H9 (cell line): ENCODE results near the gene ZNF385B. TPM values are rescaled to one million over a fixed set of nuclear protein-coding genes. Genes with fewer than 3 reads are reported as not detected.

ENCODE experiments used
- DNase-seq: peaks from one replicate; pipeline ENCODE4 v3.0.0-alpha.2; 2017
- H2AFZ ChIP-seq: one replicate; pipeline ENCODE4 v1.6.1; 2013; ENCODE audit warnings: mild to moderate bottlenecking, low read length, control low read depth, moderate library complexity
- H2AK5ac ChIP-seq: 2 replicates; pipeline ENCODE4 v1.6.1; 2013; ENCODE audit warnings: low read length, control low read depth, mixed read lengths; ENCODE audit not compliant: insufficient read length
- H2BK120ac ChIP-seq: one replicate; pipeline ENCODE4 v1.6.1; 2013; ENCODE audit warnings: low read depth, mild to moderate bottlenecking, low read length, control low read depth, inconsistent platforms; ENCODE audit not compliant: poor library complexity, severe bottlenecking
- H2BK12ac ChIP-seq: 2 replicates; pipeline ENCODE4 v1.6.1; 2013; ENCODE audit warnings: low read length, control low read depth, mixed read lengths, low read depth; ENCODE audit not compliant: insufficient read length
- H2BK15ac ChIP-seq: 2 replicates; pipeline ENCODE4 v1.6.1; 2013; ENCODE audit warnings: low read depth, low read length, control low read depth
- H2BK20ac ChIP-seq: one replicate; pipeline ENCODE4 v1.6.1; 2013; ENCODE audit warnings: low read depth, mild to moderate bottlenecking, low read length, control low read depth, inconsistent platforms; ENCODE audit not compliant: poor library complexity, severe bottlenecking
- H2BK5ac ChIP-seq: 2 replicates; pipeline ENCODE4 v1.6.1; 2013; ENCODE audit warnings: low read length, control low read depth, mixed read lengths; ENCODE audit not compliant: insufficient read length
- H3K14ac ChIP-seq: 2 replicates; pipeline ENCODE4 v1.6.1; 2013; ENCODE audit warnings: low read length, control low read depth; ENCODE audit not compliant: insufficient read depth
- H3K18ac ChIP-seq: 2 replicates; pipeline ENCODE4 v1.6.1; 2013; ENCODE audit warnings: low read depth, mild to moderate bottlenecking, mixed read lengths, low read length, control low read depth; ENCODE audit not compliant: insufficient read length
- H3K23ac ChIP-seq: 2 replicates; pipeline ENCODE4 v1.6.1; 2013; ENCODE audit warnings: low read length, control low read depth, mixed read lengths, low read depth; ENCODE audit not compliant: insufficient read length
- H3K23me2 ChIP-seq: 2 replicates; pipeline ENCODE4 v1.6.1; 2013; ENCODE audit warnings: low read depth, mild to moderate bottlenecking, mixed read lengths, low read length, control low read depth; ENCODE audit not compliant: insufficient read length, poor library complexity, severe bottlenecking
- H3K27ac ChIP-seq: 2 replicates; pipeline ENCODE4 v1.5.1; 2013; ENCODE audit warnings: low read length, control low read depth, mixed read lengths, low read depth; ENCODE audit not compliant: insufficient read length
- H3K27me3 ChIP-seq: 2 replicates; pipeline ENCODE4 v1.6.1; 2013; ENCODE audit warnings: low read length, control low read depth, inconsistent platforms; ENCODE audit not compliant: insufficient read depth
- H3K4ac ChIP-seq: 2 replicates; pipeline ENCODE4 v1.6.1; 2013; ENCODE audit warnings: low read depth, mild to moderate bottlenecking, control low read depth, inconsistent platforms, low read length, moderate library complexity
- H3K4me1 ChIP-seq: 2 replicates; pipeline ENCODE4 v1.6.1; 2013; ENCODE audit warnings: low read length, control low read depth, inconsistent platforms; ENCODE audit not compliant: insufficient read depth
- H3K4me2 ChIP-seq: 2 replicates; pipeline ENCODE4 v1.6.1; 2013; ENCODE audit warnings: low read length, control low read depth, mixed read lengths; ENCODE audit not compliant: insufficient read length, insufficient read depth
- H3K56ac ChIP-seq: 2 replicates; pipeline ENCODE4 v1.6.1; 2013; ENCODE audit warnings: low read depth, mild to moderate bottlenecking, mixed read lengths, low read length, control low read depth; ENCODE audit not compliant: insufficient read length
- H3K79me1 ChIP-seq: 2 replicates; pipeline ENCODE4 v1.6.1; 2013; ENCODE audit warnings: low read depth, mild to moderate bottlenecking, moderate library complexity, low read length, control low read depth, inconsistent platforms; ENCODE audit not compliant: insufficient read depth, poor library complexity, severe bottlenecking
- H3K79me2 ChIP-seq: 2 replicates; pipeline ENCODE4 v1.6.1; 2013; ENCODE audit warnings: low read length, control low read depth, inconsistent platforms; ENCODE audit not compliant: insufficient read depth
- H3K9ac ChIP-seq: 2 replicates; pipeline ENCODE4 v1.6.1; 2013; ENCODE audit warnings: low read length, control low read depth, mixed read lengths; ENCODE audit not compliant: insufficient read length; ENCODE audit errors: extremely low read depth
- H3K9me3 ChIP-seq: one replicate; pipeline ENCODE4 v1.6.1; 2013; ENCODE audit warnings: low read depth, low read length, inconsistent platforms; ENCODE audit not compliant: control insufficient read depth
- H3T11ph ChIP-seq: one replicate; pipeline ENCODE4 v1.6.1; 2013; ENCODE audit warnings: mild to moderate bottlenecking, low read length, control low read depth, inconsistent platforms
- H4K20me1 ChIP-seq: one replicate; pipeline ENCODE4 v1.6.1; 2013; ENCODE audit not compliant: control insufficient read depth, insufficient read length, insufficient read depth
- H4K5ac ChIP-seq: 2 replicates; pipeline ENCODE4 v1.6.1; 2013; ENCODE audit warnings: low read depth, mild to moderate bottlenecking, mixed read lengths, low read length, control low read depth; ENCODE audit not compliant: insufficient read length
- H4K8ac ChIP-seq: replicated peaks from 2 replicates; pipeline ENCODE4 v1.6.1; 2013; ENCODE audit warnings: low read length, control low read depth, mixed read lengths, low read depth; ENCODE audit not compliant: insufficient read length
- H4K91ac ChIP-seq: 2 replicates; pipeline ENCODE4 v1.6.1; 2013; ENCODE audit warnings: low read depth, mild to moderate bottlenecking, moderate library complexity, mixed read lengths, low read length, control low read depth; ENCODE audit not compliant: insufficient read length
- H3K27ac Mint-ChIP-seq, 3 experiments: 2 replicates in 2 of 3; 3 replicates in 1 of 3; pipeline ENCODE4 v1.8.0; 2020 to 2021; ENCODE audit warnings: mixed read lengths in 3 of 3, mild to moderate bottlenecking in 1 of 3, moderate library complexity in 1 of 3
- H3K27me3 Mint-ChIP-seq: 2 replicates; pipeline ENCODE4 v1.8.0; 2021; ENCODE audit warnings: low read depth, mild to moderate bottlenecking, moderate library complexity, mixed read lengths
- H3K36me3 Mint-ChIP-seq, 3 experiments: 2 replicates in 2 of 3; 3 replicates in 1 of 3; pipeline ENCODE4 v1.8.0; 2020 to 2021; ENCODE audit warnings: low read depth in 3 of 3, mixed read lengths in 3 of 3; ENCODE audit not compliant: insufficient read depth in 1 of 3
- H3K4me1 Mint-ChIP-seq, 2 experiments: 2 replicates each; pipeline ENCODE4 v1.8.0; 2020; ENCODE audit warnings: mixed read lengths in 2 of 2
- H3K4me3 Mint-ChIP-seq, 2 experiments: 2 replicates in 1 of 2; 3 replicates in 1 of 2; pipeline ENCODE4 v1.8.0; 2020 to 2021; ENCODE audit warnings: mild to moderate bottlenecking in 2 of 2, mixed read lengths in 2 of 2, moderate library complexity in 1 of 2
- H3K9me3 Mint-ChIP-seq, 2 experiments: 2 replicates in 1 of 2; 3 replicates in 1 of 2; pipeline ENCODE4 v1.8.0; 2020; ENCODE audit warnings: mild to moderate bottlenecking in 2 of 2, mixed read lengths in 2 of 2, moderate library complexity in 1 of 2
- CTCF ChIP-seq: fragments of 200-600 bp; sonication (generic); conservative IDR thresholded peaks from 3 replicates; pipeline ENCODE4 v1.8.0; 2021; ENCODE audit warnings: antibody characterized with exemption, mild to moderate bottlenecking
- WGBS: extraction: QIAGEN DNeasy Blood & Tissue Kit; methylation state at CpG from one replicate; pipeline ENCODE4 v1.1.7; 2013; ENCODE audit warnings: missing lambda C conversion rate, low lambda C conversion rate, mixed read lengths; ENCODE audit not compliant: insufficient read length; ENCODE audit errors: extremely low coverage; 5-methylcytosine and 5-hydroxymethylcytosine counted together
- total RNA-seq: library from RNA; stranded (reverse); gene quantifications from 2 replicates; pipeline ENCODE4 v1.2.1, GENCODE V29; 2021

Gene ZNF385B
- total RNA-seq, 1 experiment from 2014 or later: 2.1 TPM

- no peak overlapping the region for H2AK5ac ChIP-seq
- peaks cover 2% of the 10 kb centered on the region; the same call in 1 of the 2 replicates for H3K27me3 Mint-ChIP-seq
These were observed 305.0 kb downstream of the ZNF385B start for GRCh38 chr2:179556425-179556824.

More at GRCh38 chr2:179556425-179556824, 305.0 kb downstream of the ZNF385B start:
- no peak overlapping the region for H2BK15ac ChIP-seq
- H4K8ac ChIP-seq: no peak overlapping the region
- H3K4me3 Mint-ChIP-seq: no peak overlapping the region
- H3K79me1 ChIP-seq: no peaks in the 10 kb centered on the region
- peaks cover 21 to 32% of the 10 kb centered on the region in 2 experiments for H3K4me1 Mint-ChIP-seq
- H2BK5ac ChIP-seq: no peak overlapping the region
- no peaks in the 10 kb centered on the region for H3K79me2 ChIP-seq
- no peaks in the 10 kb centered on the region for H3K27me3 ChIP-seq
- H2BK120ac ChIP-seq: no peak overlapping the region
- no peak overlapping the region for H4K91ac ChIP-seq
- no peak overlapping the region for H3K27ac ChIP-seq
- TF ChIP-seq CTCF: no peak
- no peak overlapping the region for H3T11ph ChIP-seq
- H2AFZ ChIP-seq: no peak overlapping the region
- no peak overlapping the region for H2BK12ac ChIP-seq
- peaks cover 3% of the 10 kb centered on the region; the same call in 1 of the 2 replicates for H3K4me1 ChIP-seq
- H3K9me3 ChIP-seq: no peaks in the 10 kb centered on the region
- H3K14ac ChIP-seq: no peak overlapping the region
- WGBS: no CpG with 5 or more reads among the region's 6 CpGs
- no peaks in the 10 kb centered on the region for H3K23me2 ChIP-seq
- H4K5ac ChIP-seq: no peak overlapping the region
- H3K4ac ChIP-seq: no peak overlapping the region
- no peak overlapping the region for H3K27ac Mint-ChIP-seq
- H2BK20ac ChIP-seq: no peak overlapping the region
- DNase-seq: no peak
- H3K9me3 Mint-ChIP-seq: no peaks in the 10 kb centered on the region
- H3K56ac ChIP-seq: no peak overlapping the region
- H3K23ac ChIP-seq: no peak overlapping the region
- H4K20me1 ChIP-seq: no peaks in the 10 kb centered on the region
- H3K9ac ChIP-seq: no peak overlapping the region
- no peaks in the 10 kb centered on the region for H3K36me3 Mint-ChIP-seq
- no peak overlapping the region for H3K4me2 ChIP-seq
- H3K18ac ChIP-seq: no peak overlapping the region
